ENCODE measurements around the gene SLCO4C1. TPM values are rescaled to one million over a fixed set of nuclear protein-coding genes. Genes with fewer than 3 reads are reported as not detected.

The SLCO4C1 gene
- polyA plus RNA-seq, 1 of the 3 experiments (the other 2 are of a cell fraction), result not detected

- ChIA-PET POLR2A (no interaction called here), CTCF (interaction anchor here (1.9 kb wide), 1 partner anchor 54 kb away, joined by 5 read pairs; the partner anchor contains the start of gene SLCO4C1)
- H2AFZ ChIP-seq (ENCODE audit: low read depth), result no peak overlapping the region
Measured at GRCh38 chr5:102241809-102242421, 54.2 kb downstream of the SLCO4C1 start.

DNA sequence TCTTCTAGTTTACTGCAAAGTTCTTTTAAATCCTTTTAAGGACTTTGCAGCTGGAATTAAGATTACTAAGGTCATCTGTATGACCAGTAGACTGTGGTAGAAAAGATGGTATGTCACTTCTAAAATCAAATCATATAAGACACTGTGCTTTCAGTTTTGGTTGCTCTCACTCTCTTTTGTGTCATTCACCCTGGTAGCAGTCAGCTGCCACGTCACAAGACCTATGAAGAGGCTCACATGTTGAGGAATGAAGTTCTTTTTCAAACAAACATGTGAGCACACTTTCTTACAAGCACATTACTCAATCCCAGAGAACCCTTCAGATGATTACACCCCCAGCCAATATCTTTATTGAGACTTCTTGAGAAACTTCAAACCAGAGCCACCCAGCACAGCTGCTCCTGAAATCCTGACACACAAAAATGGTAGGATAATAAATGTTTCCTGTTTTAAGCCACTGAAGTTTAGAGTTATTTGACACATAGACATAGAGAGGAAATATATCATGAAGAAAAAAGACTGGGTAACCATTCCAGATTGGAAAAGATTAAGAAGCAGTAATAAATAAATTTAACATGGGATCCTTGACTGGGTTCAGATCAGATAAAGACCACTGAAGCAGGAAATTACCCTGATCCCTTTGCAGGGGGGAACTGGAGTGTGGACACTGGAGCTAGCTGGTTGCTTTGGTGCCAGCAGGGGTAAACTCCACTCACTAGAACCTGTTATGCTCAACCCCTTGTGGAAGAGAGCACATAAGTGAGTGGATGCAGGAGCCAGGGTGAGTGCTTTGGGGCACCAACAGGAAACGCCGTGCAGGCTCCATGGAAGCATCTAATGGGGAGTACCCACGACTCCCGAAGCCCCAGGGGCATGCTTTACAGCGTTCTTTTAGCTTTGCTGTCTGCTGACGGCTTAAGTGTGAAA lies 64.1 kb downstream of the SLCO4C1 start:
- no peak overlapping the region for H2AFZ ChIP-seq (ENCODE audit: low read depth)
- no peaks in the 10 kb centered on the region for H3K9me3 ChIP-seq
- no peak overlapping the region for H3K9ac ChIP-seq
- H3F3A ChIP-seq (replicated peaks; ENCODE audit: insufficient read depth), result no peaks in the 10 kb centered on the region
- H4K20me1 ChIP-seq (ENCODE audit: insufficient read depth), result no peaks in the 10 kb centered on the region
- ChIA-PET CTCF (interaction anchor here (0.9 to 3.2 kb wide), 4 partner anchors 9 to 926 kb away, joined by 3 to 8 read pairs (median 3); partner anchors contain the start of gene SLCO4C1), POLR2A (no interaction called here)
- H3K27me3 ChIP-seq (ENCODE audit: insufficient read depth), result no peaks in the 10 kb centered on the region
- no peak overlapping the region for H3K27ac ChIP-seq (ENCODE audit: low read depth in 2 of 2, low read length in 1 of 2)
- no peak for DNase-seq
- H3K4me1 ChIP-seq (ENCODE audit: control insufficient read depth in 1 of 2, insufficient read depth in 2 of 2, low read depth in 1 of 2, low read length in 1 of 2), result no peaks in the 10 kb centered on the region
- H3K9me2 ChIP-seq, result no peaks in the 10 kb centered on the region
- TF ChIP-seq EZH2phosphoT487 (IDR thresholded peaks at IDR 0.05; ENCODE audit: borderline replicate concordance, low read depth), result no peak
- TF ChIP-seq, protein P1, sequence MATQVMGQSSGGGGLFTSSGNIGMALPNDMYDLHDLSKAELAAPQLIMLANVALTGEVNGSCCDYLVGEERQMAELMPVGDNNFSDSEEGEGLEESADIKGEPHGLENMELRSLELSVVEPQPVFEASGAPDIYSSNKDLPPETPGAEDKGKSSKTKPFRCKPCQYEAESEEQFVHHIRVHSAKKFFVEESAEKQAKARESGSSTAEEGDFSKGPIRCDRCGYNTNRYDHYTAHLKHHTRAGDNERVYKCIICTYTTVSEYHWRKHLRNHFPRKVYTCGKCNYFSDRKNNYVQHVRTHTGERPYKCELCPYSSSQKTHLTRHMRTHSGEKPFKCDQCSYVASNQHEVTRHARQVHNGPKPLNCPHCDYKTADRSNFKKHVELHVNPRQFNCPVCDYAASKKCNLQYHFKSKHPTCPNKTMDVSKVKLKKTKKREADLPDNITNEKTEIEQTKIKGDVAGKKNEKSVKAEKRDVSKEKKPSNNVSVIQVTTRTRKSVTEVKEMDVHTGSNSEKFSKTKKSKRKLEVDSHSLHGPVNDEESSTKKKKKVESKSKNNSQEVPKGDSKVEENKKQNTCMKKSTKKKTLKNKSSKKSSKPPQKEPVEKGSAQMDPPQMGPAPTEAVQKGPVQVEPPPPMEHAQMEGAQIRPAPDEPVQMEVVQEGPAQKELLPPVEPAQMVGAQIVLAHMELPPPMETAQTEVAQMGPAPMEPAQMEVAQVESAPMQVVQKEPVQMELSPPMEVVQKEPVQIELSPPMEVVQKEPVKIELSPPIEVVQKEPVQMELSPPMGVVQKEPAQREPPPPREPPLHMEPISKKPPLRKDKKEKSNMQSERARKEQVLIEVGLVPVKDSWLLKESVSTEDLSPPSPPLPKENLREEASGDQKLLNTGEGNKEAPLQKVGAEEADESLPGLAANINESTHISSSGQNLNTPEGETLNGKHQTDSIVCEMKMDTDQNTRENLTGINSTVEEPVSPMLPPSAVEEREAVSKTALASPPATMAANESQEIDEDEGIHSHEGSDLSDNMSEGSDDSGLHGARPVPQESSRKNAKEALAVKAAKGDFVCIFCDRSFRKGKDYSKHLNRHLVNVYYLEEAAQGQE (IDR thresholded peaks at IDR 0.05; ENCODE audit: low read depth, low read length), result no peak
- TF ChIP-seq TAF1 (IDR thresholded peaks at IDR 0.05; ENCODE audit: borderline replicate concordance, low read depth, low read length), result no peak
- TF ChIP-seq EP300 (IDR thresholded peaks at IDR 0.05; ENCODE audit: borderline replicate concordance in 1 of 2, low read depth in 1 of 2, low read length in 1 of 2), result no peak
- TF ChIP-seq, protein P2, sequence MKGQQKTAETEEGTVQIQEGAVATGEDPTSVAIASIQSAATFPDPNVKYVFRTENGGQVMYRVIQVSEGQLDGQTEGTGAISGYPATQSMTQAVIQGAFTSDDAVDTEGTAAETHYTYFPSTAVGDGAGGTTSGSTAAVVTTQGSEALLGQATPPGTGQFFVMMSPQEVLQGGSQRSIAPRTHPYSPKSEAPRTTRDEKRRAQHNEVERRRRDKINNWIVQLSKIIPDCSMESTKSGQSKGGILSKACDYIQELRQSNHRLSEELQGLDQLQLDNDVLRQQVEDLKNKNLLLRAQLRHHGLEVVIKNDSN (IDR thresholded peaks at IDR 0.05; ENCODE audit: borderline replicate concordance, low read depth), result no peak
- WGBS (ENCODE audit: low lambda C conversion rate), result 25% methylated on average over 7 of the region's 7 CpGs
- H3K4me2 ChIP-seq, result no peak overlapping the region
- H3K36me3 ChIP-seq (replicated peaks in 1 of 2; ENCODE audit: control insufficient read depth in 1 of 2, insufficient read depth in 2 of 2, low read length in 1 of 2), result no peaks in the 10 kb centered on the region
- H3K79me2 ChIP-seq (ENCODE audit: insufficient read depth), result no peaks in the 10 kb centered on the region
- no peak overlapping the region for H3K4me3 ChIP-seq (ENCODE audit: low read depth in 2 of 2, low read length in 1 of 2)

More at GRCh38 chr5:102241809-102242421, 54.2 kb downstream of the SLCO4C1 start:
- no peak for TF ChIP-seq MEF2A (IDR thresholded peaks at IDR 0.05; ENCODE audit: borderline replicate concordance, low read depth)
- TF ChIP-seq USF2 (IDR thresholded peaks at IDR 0.05; ENCODE audit: borderline replicate concordance, low read depth, low read length), result no peak
- TF ChIP-seq FOXJ3 (CRISPR knock-in tag; IDR thresholded peaks at IDR 0.05), result no peak
- TF ChIP-seq TEAD4 (IDR thresholded peaks at IDR 0.05; ENCODE audit: borderline replicate concordance, insufficient read depth), result no peak
- TF ChIP-seq GATA2 (CRISPR knock-in tag; IDR thresholded peaks at IDR 0.05), result no peak
- TF ChIP-seq EP300 (IDR thresholded peaks at IDR 0.05; ENCODE audit: borderline replicate concordance in 1 of 2, low read depth in 1 of 2, low read length in 1 of 2), result no peak
- no peak for TF ChIP-seq EZH2phosphoT487 (IDR thresholded peaks at IDR 0.05; ENCODE audit: borderline replicate concordance, low read depth)
- no peaks in the 10 kb centered on the region for H4K20me1 ChIP-seq (ENCODE audit: insufficient read depth)
- no peaks in the 10 kb centered on the region for H3K36me3 ChIP-seq (replicated peaks in 1 of 2; ENCODE audit: control insufficient read depth in 1 of 2, insufficient read depth in 2 of 2, low read length in 1 of 2)
- H3K9me3 ChIP-seq, result no peaks in the 10 kb centered on the region
- no peak overlapping the region for H3K4me2 ChIP-seq
- H3F3A ChIP-seq (replicated peaks; ENCODE audit: insufficient read depth), result no peaks in the 10 kb centered on the region
- no peaks in the 10 kb centered on the region for H3K27me3 ChIP-seq (ENCODE audit: insufficient read depth)
- DNase-seq, result no peak
- 55% methylated on average over 1 of the region's 1 CpG for WGBS (ENCODE audit: low lambda C conversion rate)
- no peaks in the 10 kb centered on the region for H3K4me1 ChIP-seq (ENCODE audit: control insufficient read depth in 1 of 2, insufficient read depth in 2 of 2, low read depth in 1 of 2, low read length in 1 of 2)
- H3K79me2 ChIP-seq (ENCODE audit: insufficient read depth), result no peaks in the 10 kb centered on the region
- H3K9ac ChIP-seq, result no peak overlapping the region
- no peak overlapping the region for H3K4me3 ChIP-seq (ENCODE audit: low read depth in 2 of 2, low read length in 1 of 2)
- H3K27ac ChIP-seq (ENCODE audit: low read depth in 2 of 2, low read length in 1 of 2), result no peak overlapping the region
- no peaks in the 10 kb centered on the region for H3K9me2 ChIP-seq

Measured in SK-N-SH (cell line).